Mesenteric fat pad (tissue), 1 donor: ENCODE measurements around the gene SBF2. TPM values are rescaled to one million over a fixed set of nuclear protein-coding genes. Genes with fewer than 3 reads are reported as not detected.
"Not testable (repeated sequence)": the region's sequence is repeated elsewhere in the genome, so short reads cannot be mapped to it uniquely, and the experiment has no call there.

Experiments
- DNase-seq: peaks from one replicate; pipeline ENCODE4 v3.0.0-alpha.2; 2020; ENCODE audit warnings: low spot score
- total RNA-seq: library from RNA; stranded (reverse); fragmentation: NEBNext Ultra II Directional; extraction: Animal tissue kit (Norgen Biotek cat#: 25700); gene quantifications from one replicate; pipeline ENCODE4 v1.2.1, GENCODE V29; 2021
- donor health status: DM: yes; HTN: yes; CAD: no.

The SBF2 gene
- total RNA-seq, 1 donor from 2014 or later = 99.7 TPM

DNA sequence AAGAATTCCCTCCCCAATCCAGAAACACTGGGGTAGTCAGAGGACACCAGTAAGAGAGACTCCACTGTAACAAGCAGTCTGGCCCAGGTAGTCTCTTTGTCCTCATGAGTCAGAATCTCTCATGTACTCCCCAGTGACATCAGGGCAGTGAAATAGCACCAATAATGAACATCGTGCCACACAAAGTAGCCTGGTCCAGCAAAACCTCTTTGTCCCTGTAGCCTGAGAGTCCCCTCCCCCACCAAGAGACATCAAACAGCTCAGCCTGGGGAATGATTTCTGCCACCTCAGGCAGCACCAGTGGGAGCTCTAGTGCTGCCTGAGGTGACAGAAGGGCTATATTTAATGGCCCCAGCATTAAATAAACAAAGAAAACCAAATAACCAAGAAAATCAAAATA is 88.1 kb downstream of the SBF2 start:
- DNase-seq = no peak

DNA sequence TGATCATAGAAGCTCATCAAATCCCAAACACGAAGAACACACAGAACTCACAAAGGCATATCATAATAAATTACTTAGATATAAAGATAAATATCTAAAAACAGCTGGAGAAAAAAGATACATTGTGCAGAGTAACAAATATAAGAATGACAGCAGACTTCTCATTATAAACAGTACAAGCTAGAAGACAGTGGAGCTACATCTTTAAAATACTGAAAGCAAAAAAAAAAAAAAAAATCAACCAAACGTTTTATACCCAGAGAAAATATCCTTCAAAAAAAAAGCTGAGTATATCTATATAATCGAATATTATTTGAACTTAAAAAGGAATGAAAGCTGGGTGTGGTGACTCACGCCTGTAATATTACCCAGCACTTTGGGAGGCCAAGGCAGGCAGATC is 90.0 kb downstream of the SBF2 start:
- no peak for DNase-seq

DNA sequence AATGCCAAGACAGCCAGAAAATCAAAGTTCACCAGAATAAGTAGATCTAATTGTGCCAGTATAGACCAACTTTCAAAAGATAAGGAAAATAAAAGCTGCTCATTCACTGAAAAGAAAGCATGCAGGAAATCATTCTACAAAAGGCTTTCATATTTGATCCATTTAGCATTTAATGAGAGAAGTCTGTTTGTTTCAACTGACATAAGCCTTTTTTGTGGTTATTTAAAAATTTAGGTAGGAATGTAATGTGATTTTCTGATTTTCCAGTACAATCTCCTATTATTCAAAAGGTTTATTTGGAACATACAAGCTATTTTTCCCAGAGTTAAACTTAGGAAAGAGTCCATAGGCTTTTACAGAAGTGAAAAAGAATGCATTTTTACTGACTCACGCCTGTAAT is 92.7 kb downstream of the SBF2 start:
- no peak for DNase-seq

DNA sequence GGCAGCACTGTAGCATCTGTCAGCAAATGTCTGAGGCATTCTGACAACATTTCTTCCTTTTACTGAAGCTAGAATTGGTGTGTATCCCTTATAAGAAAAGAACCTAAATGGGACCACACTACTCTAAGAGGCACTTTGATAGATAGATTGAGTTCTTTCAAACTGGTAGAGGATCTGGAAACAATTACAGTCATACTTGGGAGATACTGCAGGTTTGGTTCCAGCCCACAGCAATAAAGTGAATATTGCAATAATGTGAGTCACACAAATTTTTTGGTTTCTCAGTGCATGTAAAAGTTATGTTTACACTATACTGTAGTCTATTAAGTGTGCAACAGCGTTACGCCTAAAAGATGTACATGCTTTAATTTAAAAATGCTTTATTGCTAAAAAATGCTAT is 96.9 kb downstream of the SBF2 start:
- no peak for DNase-seq

DNA sequence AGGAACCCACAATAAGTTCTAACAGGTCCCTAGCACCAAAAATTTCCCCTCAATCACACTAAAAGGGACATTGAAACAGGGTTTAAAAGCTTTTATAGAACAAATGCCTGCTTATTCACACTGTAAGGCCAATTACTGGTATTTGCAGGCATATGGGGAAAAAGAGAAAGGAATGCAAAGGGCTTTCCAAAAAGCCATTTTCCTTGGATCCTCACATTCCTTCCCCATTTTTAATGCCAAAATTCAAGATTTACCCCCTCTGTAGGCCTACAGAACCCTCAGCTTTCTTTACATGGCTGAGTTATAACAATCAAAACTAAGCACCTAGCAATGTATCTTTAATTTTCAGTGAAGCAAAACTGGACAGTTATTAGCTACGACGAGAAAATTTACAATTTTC is 102.0 kb downstream of the SBF2 start:
- no peak for DNase-seq

DNA sequence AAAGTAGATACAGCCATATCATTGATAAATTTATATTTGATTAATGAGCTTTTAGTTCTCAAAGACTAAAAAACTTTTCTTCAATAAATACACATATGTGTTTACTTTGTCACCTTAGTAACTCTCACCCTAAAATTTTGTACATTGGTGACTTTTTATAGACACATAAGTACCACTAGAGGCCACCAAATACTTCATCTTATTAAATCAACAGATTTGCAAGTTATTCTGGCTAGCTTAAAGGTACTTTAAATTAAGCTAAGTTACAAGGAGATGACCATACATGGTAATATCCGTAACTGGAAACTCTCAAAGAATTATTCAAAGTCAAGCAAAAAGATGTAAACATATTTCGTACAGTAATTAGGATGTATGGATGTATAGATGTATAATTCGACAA is 112.2 kb downstream of the SBF2 start:
- no peak for DNase-seq

DNA sequence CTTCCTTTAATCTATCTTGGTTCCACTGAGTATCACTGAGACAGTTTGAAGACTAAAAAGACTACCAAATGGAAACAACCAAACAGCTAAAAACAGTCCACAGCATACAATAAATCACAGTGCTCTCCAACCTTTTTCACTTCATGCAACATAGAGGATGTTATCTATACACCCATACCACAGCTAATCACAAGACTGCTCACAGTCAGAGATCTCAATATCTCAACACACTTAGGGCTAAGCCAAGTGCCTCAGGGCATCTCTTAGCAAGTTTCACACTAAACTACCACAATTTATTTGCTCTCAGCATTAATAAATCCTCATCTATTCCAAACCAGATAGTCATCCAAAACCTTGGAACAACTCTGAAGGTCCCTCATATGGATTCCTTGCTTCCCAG is 129.4 kb downstream of the SBF2 start:
- DNase-seq = no peak

DNA sequence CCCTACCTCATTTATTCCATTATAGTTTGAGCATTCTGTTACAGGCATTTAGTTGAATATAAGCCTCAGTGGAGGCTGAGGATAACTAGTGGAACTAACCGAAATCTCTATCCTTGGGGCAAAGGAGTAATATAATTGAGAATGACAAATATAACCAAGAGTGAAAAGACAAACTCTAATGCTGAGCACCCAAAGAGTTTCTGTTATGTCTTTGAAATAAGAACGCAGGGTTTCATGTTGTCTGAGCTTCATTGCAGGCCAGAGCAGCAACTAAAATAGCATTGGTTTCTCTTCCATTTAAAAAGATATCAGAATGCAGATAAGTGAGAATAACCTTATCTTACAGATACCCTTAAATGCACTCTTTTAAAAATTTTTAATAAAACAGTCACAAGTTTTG is 131.8 kb downstream of the SBF2 start:
- DNase-seq = no peak

DNA sequence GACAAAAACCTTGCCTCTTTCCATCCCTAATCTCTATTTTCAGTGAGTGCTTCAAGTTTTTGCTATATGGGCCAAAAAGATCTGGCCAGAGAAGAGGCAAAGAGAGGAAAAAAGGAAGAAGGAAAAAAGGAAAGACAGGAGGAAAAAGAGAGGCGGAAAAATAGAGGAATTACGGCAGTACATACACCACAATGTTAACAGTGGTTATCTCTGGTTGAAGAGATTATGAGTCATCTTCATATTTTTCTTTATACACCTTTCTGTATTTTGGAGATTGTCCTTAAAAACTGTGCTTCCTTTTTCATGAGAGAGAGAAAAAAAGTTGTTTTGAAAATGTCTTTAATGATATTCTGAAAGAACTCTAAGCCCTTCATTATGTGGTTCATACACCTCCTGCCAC is 133.7 kb downstream of the SBF2 start:
- DNase-seq = no peak

DNA sequence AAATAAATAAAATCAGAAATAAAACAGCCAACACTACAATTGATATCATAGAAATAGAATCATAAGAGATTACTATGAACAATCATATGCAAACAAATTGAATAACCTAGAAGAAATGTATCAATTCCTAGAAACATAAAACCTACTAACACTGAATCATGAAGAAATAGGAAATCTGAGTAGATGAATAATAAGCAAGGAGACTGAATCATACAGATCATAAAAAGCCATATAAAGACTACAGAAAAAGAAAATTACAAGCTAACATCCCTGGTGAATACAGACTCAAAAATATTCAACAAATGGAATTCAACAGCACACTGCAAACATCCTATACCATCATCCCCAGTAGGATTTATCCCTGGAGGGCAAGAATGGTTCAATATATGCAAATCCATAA is 135.6 kb downstream of the SBF2 start:
- DNase-seq = no peak

DNA sequence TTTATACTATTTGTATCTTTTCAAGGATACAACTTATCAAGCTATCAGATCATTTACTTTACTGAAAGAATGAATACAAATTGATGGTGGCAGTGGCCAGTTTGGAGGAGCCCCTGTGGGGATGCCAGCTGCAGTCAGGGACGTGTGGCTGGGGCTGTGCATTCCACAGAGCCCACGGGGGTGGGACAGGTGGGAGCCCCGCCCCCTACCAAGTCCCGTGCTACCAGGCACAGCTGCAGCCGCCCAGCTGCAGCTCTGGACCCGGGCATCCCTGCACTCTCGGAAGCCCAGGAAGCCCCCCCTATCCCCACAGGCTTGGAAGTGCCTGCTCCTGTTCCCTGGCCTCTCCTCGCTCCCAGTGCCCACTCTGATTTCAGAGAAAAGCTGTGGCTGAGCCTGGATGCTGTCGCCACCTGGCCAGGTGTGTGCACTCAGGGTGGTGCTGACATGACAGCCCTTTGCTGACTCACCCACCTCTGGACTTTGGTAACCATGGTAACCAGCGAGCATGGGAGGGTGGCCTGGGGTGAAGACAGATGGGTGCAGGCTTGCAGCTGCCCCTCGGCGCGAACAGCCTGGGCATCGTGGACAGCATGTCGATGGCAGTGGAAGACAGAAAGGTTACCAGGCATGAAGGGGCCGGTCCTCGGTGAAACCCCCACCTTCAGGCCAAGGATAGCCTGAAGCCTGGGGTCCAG is 138.1 kb downstream of the SBF2 start:
- DNase-seq = no peak

DNA sequence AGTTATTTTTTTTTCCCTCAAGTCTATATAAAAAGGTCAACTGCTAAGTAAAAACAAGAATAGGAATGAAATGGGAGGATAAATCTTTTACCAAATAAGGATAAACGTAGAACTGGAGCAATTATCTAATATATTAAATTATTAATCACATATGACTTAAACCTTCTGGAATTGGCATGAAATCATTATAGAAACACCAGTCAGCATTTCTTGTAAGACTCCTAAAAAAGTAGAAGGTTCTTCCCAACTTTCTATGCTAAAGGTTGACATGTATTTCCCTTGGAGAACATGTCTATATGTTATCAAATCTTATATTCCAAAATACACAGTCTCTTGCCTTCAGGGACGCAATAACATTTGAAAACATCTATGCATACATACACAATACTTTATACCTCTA is 143.2 kb downstream of the SBF2 start:
- no peak for DNase-seq

DNA sequence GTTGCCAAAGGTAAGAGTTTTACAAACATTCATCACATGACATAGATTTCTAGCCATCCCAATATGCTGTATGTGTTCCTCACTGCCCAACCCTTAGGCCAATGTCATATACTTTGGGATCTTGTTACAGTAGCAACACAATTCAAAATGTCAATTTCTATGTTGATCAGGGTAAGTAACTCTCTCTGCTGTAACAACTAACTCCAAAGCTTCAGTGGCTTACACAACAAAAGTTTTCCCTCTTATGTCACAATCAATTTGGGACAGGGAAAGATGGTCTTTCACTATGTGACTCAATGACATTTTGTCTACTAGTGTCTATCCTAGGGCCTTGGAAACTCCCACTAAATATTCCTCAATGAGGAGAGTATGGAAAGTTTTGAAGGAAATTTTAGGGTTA is 144.5 kb downstream of the SBF2 start:
- DNase-seq = no peak

DNA sequence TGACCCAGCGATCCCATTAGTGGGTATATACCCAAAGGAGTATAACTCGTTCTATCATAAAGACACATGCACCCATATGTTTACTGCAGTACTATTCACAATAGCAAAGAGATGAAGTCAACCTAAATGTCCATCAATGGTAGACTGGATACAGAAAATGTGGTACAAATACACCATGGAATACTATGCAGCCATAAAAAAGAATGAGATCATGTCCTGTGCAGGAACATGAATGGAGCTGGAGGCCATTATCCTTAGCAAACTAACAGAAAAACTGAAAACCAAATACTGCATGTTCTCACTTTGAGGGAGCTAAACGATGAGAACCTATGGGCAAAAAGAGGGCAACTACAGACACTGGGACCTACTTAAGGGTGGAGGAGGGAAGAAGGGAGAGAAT is 146.8 kb downstream of the SBF2 start:
- DNase-seq = no peak

DNA sequence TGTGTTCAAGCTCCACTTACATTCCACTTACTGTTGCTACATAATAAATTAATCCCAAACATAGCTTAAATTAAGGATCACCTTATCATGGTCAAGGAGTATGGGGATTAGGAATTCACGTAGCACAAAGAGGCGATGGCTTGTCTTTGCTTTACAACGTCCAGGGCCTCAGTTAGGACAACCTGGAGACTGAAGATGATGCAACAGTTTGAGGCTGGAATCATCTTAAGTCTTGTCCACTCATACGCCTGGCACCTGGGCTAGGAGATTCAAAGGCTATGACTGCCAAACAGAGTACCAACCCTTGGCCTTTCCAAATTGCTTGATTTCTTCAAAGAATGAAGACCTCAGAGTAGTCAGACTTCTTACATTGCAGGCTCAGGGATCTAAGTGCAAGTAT is 149.1 kb downstream of the SBF2 start:
- DNase-seq = no peak

DNA sequence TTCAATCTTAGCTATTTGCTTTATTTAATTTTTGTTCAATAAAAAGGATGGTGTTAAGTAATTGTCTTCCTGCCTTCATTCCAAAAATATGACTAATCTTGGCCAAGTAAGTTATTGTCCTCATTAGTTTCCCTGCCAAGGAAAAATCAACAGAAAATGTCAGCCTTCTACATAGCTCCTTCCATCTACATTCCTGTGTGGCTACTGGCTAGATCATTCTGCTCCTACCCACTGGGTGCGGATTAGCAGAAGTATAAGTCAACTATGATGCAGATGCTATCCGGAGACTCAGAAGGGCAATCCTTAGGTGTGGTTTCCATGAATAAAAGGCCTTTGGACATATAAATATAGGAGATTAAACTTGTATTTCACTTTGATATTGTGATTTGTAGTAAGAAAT is 154.4 kb downstream of the SBF2 start:
- no peak for DNase-seq

DNA sequence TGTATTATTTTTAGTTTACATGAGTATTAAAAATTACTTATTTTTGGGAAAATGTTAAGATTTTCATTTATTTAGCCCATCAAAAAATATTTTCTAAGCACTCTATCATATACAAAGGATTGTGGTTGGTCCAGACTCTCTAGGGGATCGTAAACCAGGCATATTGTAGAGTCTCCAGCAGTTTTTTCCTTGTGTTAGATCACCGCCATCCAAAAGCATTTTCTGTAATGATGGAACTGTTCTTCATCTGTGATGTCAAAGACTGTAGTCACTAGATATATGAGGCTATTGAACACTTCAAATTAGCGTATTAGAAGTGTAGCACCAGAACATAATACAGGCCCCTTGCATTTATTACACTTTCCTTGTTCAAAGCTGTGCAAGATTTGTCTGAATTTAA is 154.9 kb downstream of the SBF2 start:
- DNase-seq = no peak

DNA sequence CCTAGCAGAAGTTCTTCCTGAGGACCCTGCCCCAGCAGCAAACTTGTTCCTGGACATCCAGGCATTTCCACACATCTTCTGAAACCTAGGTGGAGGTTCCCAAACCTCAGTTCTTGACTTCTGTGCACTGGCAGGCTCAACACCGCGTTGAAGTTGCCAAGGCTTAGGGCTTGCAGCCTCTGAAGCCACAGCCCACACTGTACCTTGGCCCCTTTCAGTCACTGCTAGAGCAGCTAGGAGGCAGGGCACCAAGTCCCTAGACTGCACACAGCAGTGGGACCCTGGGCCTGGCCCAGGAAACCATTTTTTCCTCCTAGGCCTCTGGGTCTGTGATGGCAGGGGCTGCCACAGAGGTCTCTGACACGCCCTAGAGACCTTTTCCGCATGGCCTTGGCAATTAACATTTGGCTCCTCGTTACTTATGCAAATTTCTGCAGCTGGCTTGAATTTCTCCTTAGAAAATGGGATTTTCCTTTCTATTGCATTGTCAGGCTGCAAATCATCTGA is 159.0 kb downstream of the SBF2 start:
- no peak for DNase-seq

DNA sequence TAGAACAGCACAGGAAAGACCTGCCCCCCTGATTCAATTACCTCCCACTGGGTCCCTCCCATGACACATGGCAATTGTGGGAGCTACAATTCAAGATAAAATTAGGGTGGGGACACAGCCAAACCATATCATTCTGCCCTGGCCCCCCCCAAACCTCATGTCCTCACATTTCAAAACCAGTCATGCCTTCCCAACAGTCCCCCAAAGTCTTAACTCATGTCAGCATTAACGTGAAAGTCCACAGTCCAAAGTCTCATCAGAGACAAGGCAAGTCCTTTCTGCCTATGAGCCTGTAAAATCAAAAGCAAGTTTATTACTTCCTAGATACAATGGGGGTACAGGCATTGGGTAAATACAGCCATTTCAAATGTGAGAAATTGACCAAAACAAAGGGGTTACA is 159.8 kb downstream of the SBF2 start:
- DNase-seq = not testable (repeated sequence)

DNA sequence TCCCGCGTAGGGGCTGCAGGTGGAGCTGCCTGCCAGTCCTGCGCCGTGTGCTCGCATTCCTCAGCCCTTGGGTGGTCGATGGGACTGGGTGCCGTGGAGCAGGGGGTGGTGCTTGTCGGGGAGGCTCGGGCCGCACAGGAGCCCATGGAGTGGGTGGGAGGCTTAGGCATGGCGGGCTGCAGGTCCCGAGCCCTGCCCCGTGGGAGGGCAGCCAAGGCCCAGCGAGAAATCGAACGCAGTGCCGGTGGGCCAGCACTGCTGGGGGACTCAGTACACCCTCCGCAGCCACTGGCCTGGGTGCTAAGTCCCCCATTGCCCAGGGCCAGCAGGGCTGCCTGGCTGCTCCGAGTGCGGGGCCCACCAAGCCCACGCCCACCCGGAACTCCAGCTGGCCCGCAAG is 160.8 kb downstream of the SBF2 start:
- not testable (repeated sequence) for DNase-seq

DNA sequence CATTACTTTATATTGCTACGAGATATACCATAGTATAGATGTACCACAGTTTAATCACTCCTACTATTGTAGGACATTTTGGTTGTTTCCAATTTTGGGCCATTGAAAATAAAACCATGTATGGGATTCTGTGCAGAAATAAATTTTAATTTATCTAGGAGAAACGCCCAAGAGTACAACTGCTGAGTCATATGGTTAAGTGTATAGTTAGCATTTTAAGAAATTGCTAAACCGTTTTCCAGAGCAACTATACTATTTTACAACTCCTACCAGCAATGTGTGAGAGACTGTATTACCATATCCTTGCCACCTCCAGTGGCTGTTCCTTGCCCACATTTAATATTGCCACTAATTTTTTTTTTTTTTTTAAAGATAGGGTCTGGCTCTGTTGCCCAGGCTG is 163.1 kb downstream of the SBF2 start:
- no peak for DNase-seq

DNA sequence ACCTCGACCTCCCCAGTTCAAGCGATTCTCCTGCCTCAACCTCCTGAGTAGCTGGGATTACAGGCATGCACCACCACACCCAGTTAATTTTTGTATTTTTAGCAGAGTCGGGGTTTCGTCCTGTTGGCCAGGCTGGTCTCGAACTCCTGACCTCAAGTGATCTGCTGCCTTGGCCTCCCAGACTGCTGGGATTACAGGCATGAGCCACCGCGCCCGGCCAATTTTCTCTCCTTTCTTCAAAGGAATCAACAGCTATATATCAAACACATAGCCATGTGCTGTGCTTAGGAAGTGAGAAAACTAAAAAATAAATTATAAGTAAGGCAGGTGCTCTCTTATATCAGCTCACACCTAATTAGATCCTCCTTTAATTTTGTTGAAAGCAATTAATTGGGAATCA is 164.8 kb downstream of the SBF2 start:
- DNase-seq = not testable (repeated sequence)

DNA sequence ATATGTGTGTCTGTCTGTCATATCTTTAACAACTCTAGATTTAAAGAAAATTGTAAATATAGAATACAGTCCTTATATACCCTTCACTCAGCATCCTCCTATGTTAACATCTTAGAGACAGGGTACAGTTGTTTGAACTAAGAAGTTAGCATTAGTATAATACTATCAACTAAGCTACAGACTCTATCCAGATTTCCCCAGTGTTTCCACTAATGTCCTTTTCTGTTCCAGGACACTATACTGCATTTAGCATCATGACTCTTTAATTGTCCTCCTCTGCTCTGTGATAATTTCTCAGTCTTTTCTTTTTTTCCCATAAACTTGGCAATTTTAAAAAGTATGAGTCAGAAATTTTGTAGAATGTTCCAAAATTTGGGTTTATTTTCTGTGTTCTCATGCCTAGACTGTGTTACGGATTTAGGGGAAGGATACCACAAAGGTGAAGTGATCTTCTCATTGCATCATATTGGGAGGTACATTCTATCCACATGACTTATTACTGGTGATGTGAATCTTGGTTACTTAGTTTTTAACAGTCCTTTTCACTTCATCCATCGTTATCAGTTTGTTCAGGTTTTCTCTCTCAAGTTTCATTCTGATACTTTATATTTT is 168.4 kb downstream of the SBF2 start:
- DNase-seq = no peak
